ENCODE data around the gene MALSU1.

The MALSU1 gene

GRCh38 chr7:23335621-23336020, 36.5 kb downstream of the MALSU1 start:
- DNase-seq (ENCODE audit: low spot score): no peak

GRCh38 chr7:23336086-23336485, 36.9 kb downstream of the MALSU1 start:
- no peak for DNase-seq (ENCODE audit: low spot score)

GRCh38 chr7:23336799-23337283, 37.7 kb downstream of the MALSU1 start:
- DNase-seq (ENCODE audit: low spot score): no peak

GRCh38 chr7:23337374-23337773, 38.2 kb downstream of the MALSU1 start:
- DNase-seq (ENCODE audit: low spot score): no peak

GRCh38 chr7:23338439-23338838, 39.3 kb downstream of the MALSU1 start:
- no peak for DNase-seq (ENCODE audit: low spot score)

GRCh38 chr7:23338863-23339262, 39.7 kb downstream of the MALSU1 start:
- DNase-seq (ENCODE audit: low spot score): no peak

- DNase-seq (ENCODE audit: low spot score): no peak
These were observed 42.9 kb downstream of the MALSU1 start for GRCh38 chr7:23341846-23342598.

- no peak for DNase-seq (ENCODE audit: low spot score)
These were observed 44.0 kb downstream of the MALSU1 start for GRCh38 chr7:23343102-23343501.

- DNase-seq (ENCODE audit: low spot score): no peak
These were observed 44.8 kb downstream of the MALSU1 start for GRCh38 chr7:23343806-23344475.

GRCh38 chr7:23345601-23346000, 46.5 kb downstream of the MALSU1 start:
- no peak for DNase-seq (ENCODE audit: low spot score)

GRCh38 chr7:23346316-23346715, 47.2 kb downstream of the MALSU1 start:
- DNase-seq (ENCODE audit: low spot score): no peak

GRCh38 chr7:23347033-23347681, 48.0 kb downstream of the MALSU1 start:
- DNase-seq (ENCODE audit: low spot score): no peak

- no peak for DNase-seq (ENCODE audit: low spot score)
These were observed 48.6 kb downstream of the MALSU1 start for GRCh38 chr7:23347682-23348180.

- no peak for DNase-seq (ENCODE audit: low spot score)
These were observed 50.5 kb downstream of the MALSU1 start for GRCh38 chr7:23349484-23350157.

GRCh38 chr7:23350466-23350865, 51.3 kb downstream of the MALSU1 start:
- DNase-seq (ENCODE audit: low spot score): no peak

- DNase-seq (ENCODE audit: low spot score): no peak
These were observed 54.0 kb downstream of the MALSU1 start for GRCh38 chr7:23353172-23353571.

GRCh38 chr7:23356168-23356567, 57.0 kb downstream of the MALSU1 start:
- DNase-seq (ENCODE audit: low spot score): no peak

- no peak for DNase-seq (ENCODE audit: low spot score)
These were observed 57.6 kb downstream of the MALSU1 start for GRCh38 chr7:23356726-23357125.

- DNase-seq (ENCODE audit: low spot score): no peak
These were observed 58.3 kb downstream of the MALSU1 start for GRCh38 chr7:23357190-23358093.

GRCh38 chr7:23358152-23358674, 59.1 kb downstream of the MALSU1 start:
- no peak for DNase-seq (ENCODE audit: low spot score)

Data from putamen (tissue), 1 donor.